Endometrium (tissue), 2 donors: Measurements from ENCODE around the gene B3GALT6.
"Not testable (repeated sequence)": the region's sequence is repeated elsewhere in the genome, so short reads cannot be mapped to it uniquely, and the experiment has no call there.

Source experiments
- FAIRE-seq: peaks from 2 replicates; lab custom pipeline; 2012; peaks lifted over from hg19 to GRCh38; lab: Jason Lieb, UNC
- donor health status: control.
- donor health status: control.

Gene B3GALT6

GRCh38 chr1:1244192-1244811 is 12.3 kb downstream of the B3GALT6 start:
- FAIRE-seq = no peak

GRCh38 chr1:1245178-1245816 is 13.3 kb downstream of the B3GALT6 start:
- no peak for FAIRE-seq

GRCh38 chr1:1245817-1246576 is 14.0 kb downstream of the B3GALT6 start:
- FAIRE-seq = no peak

DNA sequence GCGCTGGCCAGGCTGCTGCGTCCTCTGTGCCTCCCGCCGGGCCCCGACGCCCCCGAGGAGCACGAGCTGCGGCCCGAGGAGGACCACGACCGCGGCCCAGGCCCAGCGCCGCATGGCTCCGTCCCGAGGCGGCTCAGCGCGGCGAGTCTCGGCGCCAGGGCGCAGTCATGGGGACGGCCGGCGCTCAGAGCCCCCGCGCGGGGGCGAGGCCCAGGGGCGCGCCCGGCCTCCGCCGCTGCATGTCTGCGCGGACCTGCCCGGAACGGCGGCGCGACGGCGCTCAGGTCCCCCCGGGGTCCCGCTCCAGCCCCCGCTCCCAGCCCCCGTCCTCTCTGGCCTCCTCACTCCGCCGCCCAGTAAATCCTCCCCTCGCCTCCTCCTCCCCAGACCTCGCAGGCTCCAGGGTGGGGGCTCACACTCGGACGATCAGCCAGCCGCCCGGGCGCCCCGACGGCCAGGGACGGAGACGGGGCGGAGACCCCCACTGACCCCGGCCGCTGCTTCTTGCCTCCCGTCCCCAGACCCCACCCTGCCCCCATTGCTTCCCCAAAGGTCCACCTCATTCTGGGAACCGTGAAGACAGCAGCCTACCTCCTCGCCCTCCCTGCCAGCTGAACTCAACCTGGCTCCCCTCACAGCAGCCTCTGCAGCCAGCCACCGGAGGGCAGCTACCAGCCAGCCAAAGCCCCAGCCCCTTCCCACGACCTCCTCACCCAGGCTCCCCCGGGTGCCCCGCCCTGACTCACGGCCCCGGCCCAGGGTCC is 14.7 kb downstream of the B3GALT6 start, which contains the start of gene C1QTNF12:
C1QTNF12 (minus strand) TSS at position 146 of the 764 bp plus-strand sequence; CDS start at position 114, 32 bp downstream.
- no peak for FAIRE-seq

- no peak for FAIRE-seq
Observed at GRCh38 chr1:1247341-1247913, 15.4 kb downstream of the B3GALT6 start.

- FAIRE-seq = not testable (repeated sequence)
Observed at GRCh38 chr1:1248009-1248913, 16.2 kb downstream of the B3GALT6 start.

- FAIRE-seq = no peak
Observed at GRCh38 chr1:1250786-1251284, 18.8 kb downstream of the B3GALT6 start.

GRCh38 chr1:1253314-1253713 is 21.3 kb downstream of the B3GALT6 start:
- no peak for FAIRE-seq

- FAIRE-seq = no peak
Observed at GRCh38 chr1:1253972-1254666, 22.1 kb downstream of the B3GALT6 start.

- no peak for FAIRE-seq
Observed at GRCh38 chr1:1254667-1254998, 22.6 kb downstream of the B3GALT6 start.

- no peak for FAIRE-seq
Observed at GRCh38 chr1:1255078-1255477, 23.0 kb downstream of the B3GALT6 start.

- FAIRE-seq = no peak
Observed at GRCh38 chr1:1255611-1256010, 23.6 kb downstream of the B3GALT6 start.

DNA sequence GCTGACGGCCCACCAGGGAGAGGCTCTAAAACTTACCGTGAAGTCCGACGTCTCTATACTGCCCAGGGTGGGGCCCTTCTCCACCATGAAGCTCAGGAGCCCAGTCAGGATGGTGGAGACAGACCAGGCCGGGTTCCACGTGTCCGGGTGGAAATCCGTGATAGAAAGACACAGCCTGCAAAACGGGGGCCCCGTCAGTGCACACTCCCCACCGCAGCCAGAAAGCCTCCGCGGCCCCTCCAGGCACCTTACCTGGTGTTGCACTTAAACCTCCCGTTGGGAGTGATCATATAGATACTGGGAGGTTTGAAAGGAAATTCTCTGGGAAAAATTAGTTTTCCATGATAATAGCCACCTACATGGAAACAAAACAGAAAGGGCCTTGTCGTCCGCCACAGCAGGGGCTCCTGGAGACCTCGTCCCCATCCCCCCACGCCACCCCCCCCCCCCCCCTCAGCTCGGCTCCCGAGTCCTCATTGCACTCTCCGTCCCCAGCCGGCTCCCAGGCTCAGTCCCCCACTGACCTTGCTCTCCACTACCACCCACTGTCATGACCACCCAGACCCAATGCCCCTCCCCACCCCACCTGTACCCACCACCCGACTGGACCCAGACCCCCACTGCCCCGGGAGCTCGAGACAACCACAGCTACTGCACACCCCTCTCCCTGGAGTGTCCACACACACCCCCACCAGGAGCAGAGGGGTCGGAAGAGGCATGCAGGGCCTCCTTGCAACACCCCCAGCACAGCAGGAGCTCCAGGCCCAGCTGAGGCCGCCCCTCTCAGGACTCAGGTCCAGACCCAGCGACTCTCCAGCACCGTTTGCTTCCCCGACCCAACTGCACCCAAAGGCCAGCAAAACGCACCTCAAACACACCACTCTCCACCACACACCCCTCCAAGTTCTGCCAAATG is 25.2 kb downstream of the B3GALT6 start:
- no peak for FAIRE-seq

GRCh38 chr1:1259119-1259488 is 27.1 kb downstream of the B3GALT6 start:
- FAIRE-seq = no peak

GRCh38 chr1:1259540-1259939 is 27.5 kb downstream of the B3GALT6 start:
- no peak for FAIRE-seq

GRCh38 chr1:1259951-1260600 is 28.0 kb downstream of the B3GALT6 start:
- FAIRE-seq = no peak

DNA sequence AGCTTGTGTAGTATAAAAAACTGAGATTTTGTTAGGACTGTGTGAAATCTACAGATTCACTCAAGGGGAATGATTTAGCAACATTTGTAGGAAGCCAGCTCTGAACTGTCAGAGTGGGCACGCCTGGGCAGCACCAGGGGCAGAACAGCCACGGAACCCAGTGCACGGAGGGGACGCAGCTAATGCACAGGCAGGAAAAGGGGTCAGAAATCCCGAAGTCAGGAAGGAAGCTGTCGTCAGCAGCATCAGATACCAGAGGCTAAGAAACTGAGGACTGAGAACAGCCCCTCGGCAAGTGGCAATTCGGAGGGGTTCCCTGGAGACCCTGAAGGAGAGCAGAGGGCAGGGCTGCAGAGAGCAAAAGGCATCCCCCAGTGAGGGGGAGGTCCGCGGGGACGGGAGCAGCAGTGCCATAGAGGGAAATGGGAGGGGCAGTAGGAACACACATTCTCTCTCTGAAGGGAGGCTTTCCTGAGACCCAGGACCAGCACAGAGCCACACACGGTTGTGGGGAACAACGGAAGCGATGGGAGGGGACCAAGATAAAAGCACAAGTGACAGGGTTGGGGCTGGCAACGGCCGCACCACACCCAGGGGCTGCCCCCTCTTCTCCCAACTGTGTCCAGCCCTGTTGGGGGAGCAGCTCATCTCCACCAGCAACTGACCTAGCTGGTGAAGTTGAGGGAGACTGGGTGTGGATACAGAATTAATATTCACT is 29.0 kb downstream of the B3GALT6 start:
- no peak for FAIRE-seq

- no peak for FAIRE-seq
Observed at GRCh38 chr1:1262071-1262470, 30.0 kb downstream of the B3GALT6 start.
